H9 (cell line): ENCODE measurements around the gene HOXC12. TPM values are rescaled to one million over a fixed set of nuclear protein-coding genes. Genes with fewer than 3 reads are reported as not detected.
A peak's percentile ranks its signal among the peaks of the same experiment; 100 is the strongest.

Experiments used
- DNase-seq: peaks from one replicate; pipeline ENCODE4 v3.0.0-alpha.2; 2017
- H2AFZ ChIP-seq: one replicate; pipeline ENCODE4 v1.6.1; 2013; ENCODE audit warnings: mild to moderate bottlenecking, low read length, control low read depth, moderate library complexity
- H2AK5ac ChIP-seq: 2 replicates; pipeline ENCODE4 v1.6.1; 2013; ENCODE audit warnings: low read length, control low read depth, mixed read lengths; ENCODE audit not compliant: insufficient read length
- H2BK120ac ChIP-seq: one replicate; pipeline ENCODE4 v1.6.1; 2013; ENCODE audit warnings: low read depth, mild to moderate bottlenecking, low read length, control low read depth, inconsistent platforms; ENCODE audit not compliant: poor library complexity, severe bottlenecking
- H2BK12ac ChIP-seq: 2 replicates; pipeline ENCODE4 v1.6.1; 2013; ENCODE audit warnings: low read length, control low read depth, mixed read lengths, low read depth; ENCODE audit not compliant: insufficient read length
- H2BK15ac ChIP-seq: 2 replicates; pipeline ENCODE4 v1.6.1; 2013; ENCODE audit warnings: low read depth, low read length, control low read depth
- H2BK20ac ChIP-seq: one replicate; pipeline ENCODE4 v1.6.1; 2013; ENCODE audit warnings: low read depth, mild to moderate bottlenecking, low read length, control low read depth, inconsistent platforms; ENCODE audit not compliant: poor library complexity, severe bottlenecking
- H2BK5ac ChIP-seq: 2 replicates; pipeline ENCODE4 v1.6.1; 2013; ENCODE audit warnings: low read length, control low read depth, mixed read lengths; ENCODE audit not compliant: insufficient read length
- H3K14ac ChIP-seq: 2 replicates; pipeline ENCODE4 v1.6.1; 2013; ENCODE audit warnings: low read length, control low read depth; ENCODE audit not compliant: insufficient read depth
- H3K18ac ChIP-seq: 2 replicates; pipeline ENCODE4 v1.6.1; 2013; ENCODE audit warnings: low read depth, mild to moderate bottlenecking, mixed read lengths, low read length, control low read depth; ENCODE audit not compliant: insufficient read length
- H3K23ac ChIP-seq: 2 replicates; pipeline ENCODE4 v1.6.1; 2013; ENCODE audit warnings: low read length, control low read depth, mixed read lengths, low read depth; ENCODE audit not compliant: insufficient read length
- H3K23me2 ChIP-seq: 2 replicates; pipeline ENCODE4 v1.6.1; 2013; ENCODE audit warnings: low read depth, mild to moderate bottlenecking, mixed read lengths, low read length, control low read depth; ENCODE audit not compliant: insufficient read length, poor library complexity, severe bottlenecking
- H3K27ac ChIP-seq: 2 replicates; pipeline ENCODE4 v1.5.1; 2013; ENCODE audit warnings: low read length, control low read depth, mixed read lengths, low read depth; ENCODE audit not compliant: insufficient read length
- H3K27me3 ChIP-seq: 2 replicates; pipeline ENCODE4 v1.6.1; 2013; ENCODE audit warnings: low read length, control low read depth, inconsistent platforms; ENCODE audit not compliant: insufficient read depth
- H3K4ac ChIP-seq: 2 replicates; pipeline ENCODE4 v1.6.1; 2013; ENCODE audit warnings: low read depth, mild to moderate bottlenecking, control low read depth, inconsistent platforms, low read length, moderate library complexity
- H3K4me1 ChIP-seq: 2 replicates; pipeline ENCODE4 v1.6.1; 2013; ENCODE audit warnings: low read length, control low read depth, inconsistent platforms; ENCODE audit not compliant: insufficient read depth
- H3K4me2 ChIP-seq: 2 replicates; pipeline ENCODE4 v1.6.1; 2013; ENCODE audit warnings: low read length, control low read depth, mixed read lengths; ENCODE audit not compliant: insufficient read length, insufficient read depth
- H3K56ac ChIP-seq: 2 replicates; pipeline ENCODE4 v1.6.1; 2013; ENCODE audit warnings: low read depth, mild to moderate bottlenecking, mixed read lengths, low read length, control low read depth; ENCODE audit not compliant: insufficient read length
- H3K79me1 ChIP-seq: 2 replicates; pipeline ENCODE4 v1.6.1; 2013; ENCODE audit warnings: low read depth, mild to moderate bottlenecking, moderate library complexity, low read length, control low read depth, inconsistent platforms; ENCODE audit not compliant: insufficient read depth, poor library complexity, severe bottlenecking
- H3K79me2 ChIP-seq: 2 replicates; pipeline ENCODE4 v1.6.1; 2013; ENCODE audit warnings: low read length, control low read depth, inconsistent platforms; ENCODE audit not compliant: insufficient read depth
- H3K9ac ChIP-seq: 2 replicates; pipeline ENCODE4 v1.6.1; 2013; ENCODE audit warnings: low read length, control low read depth, mixed read lengths; ENCODE audit not compliant: insufficient read length; ENCODE audit errors: extremely low read depth
- H3K9me3 ChIP-seq: one replicate; pipeline ENCODE4 v1.6.1; 2013; ENCODE audit warnings: low read depth, low read length, inconsistent platforms; ENCODE audit not compliant: control insufficient read depth
- H3T11ph ChIP-seq: one replicate; pipeline ENCODE4 v1.6.1; 2013; ENCODE audit warnings: mild to moderate bottlenecking, low read length, control low read depth, inconsistent platforms
- H4K20me1 ChIP-seq: one replicate; pipeline ENCODE4 v1.6.1; 2013; ENCODE audit not compliant: control insufficient read depth, insufficient read length, insufficient read depth
- H4K5ac ChIP-seq: 2 replicates; pipeline ENCODE4 v1.6.1; 2013; ENCODE audit warnings: low read depth, mild to moderate bottlenecking, mixed read lengths, low read length, control low read depth; ENCODE audit not compliant: insufficient read length
- H4K8ac ChIP-seq: replicated peaks from 2 replicates; pipeline ENCODE4 v1.6.1; 2013; ENCODE audit warnings: low read length, control low read depth, mixed read lengths, low read depth; ENCODE audit not compliant: insufficient read length
- H4K91ac ChIP-seq: 2 replicates; pipeline ENCODE4 v1.6.1; 2013; ENCODE audit warnings: low read depth, mild to moderate bottlenecking, moderate library complexity, mixed read lengths, low read length, control low read depth; ENCODE audit not compliant: insufficient read length
- H3K27ac Mint-ChIP-seq, 3 experiments: 2 replicates in 2 of 3; 3 replicates in 1 of 3; pipeline ENCODE4 v1.8.0; 2020 to 2021; ENCODE audit warnings: mixed read lengths in 3 of 3, mild to moderate bottlenecking in 1 of 3, moderate library complexity in 1 of 3
- H3K27me3 Mint-ChIP-seq: 2 replicates; pipeline ENCODE4 v1.8.0; 2021; ENCODE audit warnings: low read depth, mild to moderate bottlenecking, moderate library complexity, mixed read lengths
- H3K36me3 Mint-ChIP-seq, 3 experiments: 2 replicates in 2 of 3; 3 replicates in 1 of 3; pipeline ENCODE4 v1.8.0; 2020 to 2021; ENCODE audit warnings: low read depth in 3 of 3, mixed read lengths in 3 of 3; ENCODE audit not compliant: insufficient read depth in 1 of 3
- H3K4me1 Mint-ChIP-seq, 2 experiments: 2 replicates each; pipeline ENCODE4 v1.8.0; 2020; ENCODE audit warnings: mixed read lengths in 2 of 2
- H3K4me3 Mint-ChIP-seq, 2 experiments: 2 replicates in 1 of 2; 3 replicates in 1 of 2; pipeline ENCODE4 v1.8.0; 2020 to 2021; ENCODE audit warnings: mild to moderate bottlenecking in 2 of 2, mixed read lengths in 2 of 2, moderate library complexity in 1 of 2
- H3K9me3 Mint-ChIP-seq, 2 experiments: 2 replicates in 1 of 2; 3 replicates in 1 of 2; pipeline ENCODE4 v1.8.0; 2020; ENCODE audit warnings: mild to moderate bottlenecking in 2 of 2, mixed read lengths in 2 of 2, moderate library complexity in 1 of 2
- WGBS: extraction: QIAGEN DNeasy Blood & Tissue Kit; methylation state at CpG from one replicate; pipeline ENCODE4 v1.1.7; 2013; ENCODE audit warnings: missing lambda C conversion rate, low lambda C conversion rate, mixed read lengths; ENCODE audit not compliant: insufficient read length; ENCODE audit errors: extremely low coverage; 5-methylcytosine and 5-hydroxymethylcytosine counted together
- total RNA-seq: library from RNA; stranded (reverse); gene quantifications from 2 replicates; pipeline ENCODE4 v1.2.1, GENCODE V29; 2021
- TF ChIP-seq, protein P1 (sequence below): fragments of 200-600 bp; sonication (generic); conservative IDR thresholded peaks from 3 replicates; pipeline ENCODE4 v1.8.0; 2021; ENCODE audit warnings: antibody characterized with exemption, mild to moderate bottlenecking

Gene HOXC12
- total RNA-seq, 1 experiment from 2014 or later, result not detected

DNA sequence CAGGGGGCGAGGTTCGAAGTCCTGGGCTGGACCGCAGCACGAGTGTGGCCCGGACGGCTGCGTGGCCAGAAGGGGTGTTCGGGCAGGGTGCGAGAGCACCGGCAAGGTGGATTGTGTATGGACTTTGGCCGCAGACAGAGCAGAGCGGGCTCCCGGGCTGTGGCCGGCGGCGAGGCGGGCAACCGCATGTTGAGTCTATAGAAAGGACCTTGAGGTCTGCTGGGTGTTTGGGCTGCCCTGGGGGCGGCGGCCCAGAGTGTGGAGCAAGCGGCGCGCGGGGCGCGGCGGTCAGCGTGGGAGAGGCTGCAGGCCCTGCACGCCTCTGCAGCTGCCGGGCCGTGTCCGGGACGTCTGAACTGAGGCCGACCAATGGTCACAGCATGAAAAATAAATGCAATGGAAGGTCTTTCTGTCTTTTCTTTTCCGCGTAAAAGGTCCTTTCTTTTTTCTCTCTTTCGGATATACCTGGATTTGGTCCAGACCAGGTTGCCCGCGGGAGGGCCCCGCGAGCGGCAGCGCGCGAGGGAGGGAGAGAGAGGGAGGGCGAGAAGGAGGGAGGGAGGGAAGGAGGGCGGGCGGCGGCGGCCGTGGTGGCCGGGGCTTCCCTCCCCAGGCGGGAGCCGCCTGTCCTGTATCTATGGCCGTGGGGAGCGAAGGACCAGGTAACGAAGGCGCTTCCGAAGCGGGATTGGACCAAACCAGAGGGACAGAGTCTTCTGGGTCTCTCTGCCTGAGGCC is 39.7 kb downstream of the HOXC12 start:
- Histone ChIP-seq H4K20me1 (no peaks in the 10 kb centered on the region), H3K18ac (no peak overlapping the region), H2BK12ac (no peak overlapping the region), H3T11ph (no peak overlapping the region), H3K9me3 (no peaks in the 10 kb centered on the region), H3K14ac (no peak overlapping the region), H3K79me2 (no peaks in the 10 kb centered on the region), H3K9ac (no peak overlapping the region), H2AFZ (no peak overlapping the region), H3K4me1 (no peaks in the 10 kb centered on the region), H3K23me2 (no peaks in the 10 kb centered on the region), H4K91ac (no peak overlapping the region), H2BK15ac (0 out of 2 replicates have a peak overlapping the region, but pooled peaks have one; percentile 83), H3K4ac (no peak overlapping the region), H3K27ac (no peak overlapping the region), H4K5ac (no peak overlapping the region), H3K4me2 (peak overlapping the region; percentile 41), H2AK5ac (no peak overlapping the region), H2BK5ac (no peak overlapping the region), H2BK20ac (no peak overlapping the region), H3K23ac (no peak overlapping the region), H3K27me3 (peaks cover 99% of the 10 kb centered on the region), H3K56ac (no peak overlapping the region), H2BK120ac (no peak overlapping the region), H3K79me1 (no peaks in the 10 kb centered on the region), H4K8ac (no peak overlapping the region)
- Mint-ChIP-seq H3K27me3 (peaks cover 100% of the 10 kb centered on the region), H3K4me1 (peaks cover 7 to 31% of the 10 kb centered on the region in 2 experiments), H3K36me3 (no peaks in the 10 kb centered on the region), H3K27ac (no peak overlapping the region), H3K4me3 (peak overlapping the region in 1 of 2 experiments; percentile 73; a peak in 1 of 5 replicates), H3K9me3 (peaks cover 0 to 3% of the 10 kb centered on the region in 2 experiments; a peak in 2 of 5 replicates)
- TF ChIP-seq, protein P1, sequence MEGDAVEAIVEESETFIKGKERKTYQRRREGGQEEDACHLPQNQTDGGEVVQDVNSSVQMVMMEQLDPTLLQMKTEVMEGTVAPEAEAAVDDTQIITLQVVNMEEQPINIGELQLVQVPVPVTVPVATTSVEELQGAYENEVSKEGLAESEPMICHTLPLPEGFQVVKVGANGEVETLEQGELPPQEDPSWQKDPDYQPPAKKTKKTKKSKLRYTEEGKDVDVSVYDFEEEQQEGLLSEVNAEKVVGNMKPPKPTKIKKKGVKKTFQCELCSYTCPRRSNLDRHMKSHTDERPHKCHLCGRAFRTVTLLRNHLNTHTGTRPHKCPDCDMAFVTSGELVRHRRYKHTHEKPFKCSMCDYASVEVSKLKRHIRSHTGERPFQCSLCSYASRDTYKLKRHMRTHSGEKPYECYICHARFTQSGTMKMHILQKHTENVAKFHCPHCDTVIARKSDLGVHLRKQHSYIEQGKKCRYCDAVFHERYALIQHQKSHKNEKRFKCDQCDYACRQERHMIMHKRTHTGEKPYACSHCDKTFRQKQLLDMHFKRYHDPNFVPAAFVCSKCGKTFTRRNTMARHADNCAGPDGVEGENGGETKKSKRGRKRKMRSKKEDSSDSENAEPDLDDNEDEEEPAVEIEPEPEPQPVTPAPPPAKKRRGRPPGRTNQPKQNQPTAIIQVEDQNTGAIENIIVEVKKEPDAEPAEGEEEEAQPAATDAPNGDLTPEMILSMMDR, result no peak
- WGBS, result no CpG with 5 or more reads among the region's 60 CpGs
- DNase-seq, result no peak
